Measurements from ENCODE around the gene PTPRM. TPM values are rescaled to one million over a fixed set of nuclear protein-coding genes. Genes with fewer than 3 reads are reported as not detected.

Gene PTPRM
- total RNA-seq, 1 experiment from 2014 or later, result 14.5 TPM

DNA sequence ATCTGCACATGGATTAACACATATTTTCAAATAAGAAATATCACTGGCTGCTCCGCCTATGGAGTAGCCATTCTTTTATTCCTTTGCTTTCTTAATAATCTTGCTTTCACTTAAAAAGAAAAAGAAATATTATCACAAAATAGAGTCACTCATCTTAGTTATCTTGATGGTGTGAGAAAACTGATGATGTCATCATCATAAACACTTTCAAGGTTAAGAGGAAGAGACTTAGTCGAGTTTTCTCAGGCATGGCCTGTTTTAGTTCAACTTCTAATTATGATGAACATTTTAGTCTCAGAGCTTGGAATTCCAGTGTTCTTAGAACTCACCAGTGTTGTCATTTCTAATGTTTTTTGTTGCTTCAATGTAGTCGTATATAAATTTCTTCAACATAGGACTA, 506.1 kb downstream of the PTPRM start:
- H3K79me2 ChIP-seq (ENCODE audit: insufficient read depth, low read length), result no peaks in the 10 kb centered on the region
- no peaks in the 10 kb centered on the region for H4K20me1 ChIP-seq (ENCODE audit: insufficient read depth)
- CTCF ChIA-PET, result no interaction called here
- intact Hi-C loops (cut with micrococcal nuclease), result no loop called here
- no peak overlapping the region for H3K27ac ChIP-seq (ENCODE audit: low read depth, low read length)
- no peak for DNase-seq (ENCODE audit: low read depth, low spot score)
- H2AFZ ChIP-seq (ENCODE audit: low read depth, low read length, poor library complexity, severe bottlenecking), result no peak overlapping the region
- H3K4me2 ChIP-seq (ENCODE audit: low read length), result no peak overlapping the region
- TF ChIP-seq, protein P1, sequence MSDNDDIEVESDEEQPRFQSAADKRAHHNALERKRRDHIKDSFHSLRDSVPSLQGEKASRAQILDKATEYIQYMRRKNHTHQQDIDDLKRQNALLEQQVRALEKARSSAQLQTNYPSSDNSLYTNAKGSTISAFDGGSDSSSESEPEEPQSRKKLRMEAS (IDR thresholded peaks at IDR 0.05), result no peak
- BruUV-seq (replicated peaks), result no TSS peak
- H3K36me3 ChIP-seq (ENCODE audit: control insufficient read depth in 1 of 2, insufficient read depth in 2 of 2, low read length in 2 of 2), result no peaks in the 10 kb centered on the region
- no peaks in the 10 kb centered on the region for H3K4me1 ChIP-seq (ENCODE audit: control insufficient read depth in 1 of 2, insufficient read depth in 2 of 2, low read length in 2 of 2)
- POLR2A ChIA-PET, result no interaction called here
- H3K9me3 ChIP-seq (ENCODE audit: control insufficient read depth in 1 of 2, insufficient read depth in 1 of 2, low read depth in 1 of 2, low read length in 2 of 2), result no peaks in the 10 kb centered on the region
- RAD21 ChIA-PET (ENCODE audit: low non-redundant PET in 1 of 2, low total read pairs in 2 of 2, uncharacterized antibody in 2 of 2, unreplicated experiment in 2 of 2), result no interaction called here
- no peak for ATAC-seq
- H3K27me3 ChIP-seq (ENCODE audit: insufficient read depth, low read length), result no peaks in the 10 kb centered on the region
- H3K9me2 ChIP-seq (ENCODE audit: insufficient read depth), result no peaks in the 10 kb centered on the region
- H3K9ac ChIP-seq (ENCODE audit: low read length), result no peak overlapping the region
- H3K4me3 ChIP-seq (replicated peaks in 1 of 2; ENCODE audit: low read depth in 1 of 2, low read length in 2 of 2), result no peak overlapping the region

DNA sequence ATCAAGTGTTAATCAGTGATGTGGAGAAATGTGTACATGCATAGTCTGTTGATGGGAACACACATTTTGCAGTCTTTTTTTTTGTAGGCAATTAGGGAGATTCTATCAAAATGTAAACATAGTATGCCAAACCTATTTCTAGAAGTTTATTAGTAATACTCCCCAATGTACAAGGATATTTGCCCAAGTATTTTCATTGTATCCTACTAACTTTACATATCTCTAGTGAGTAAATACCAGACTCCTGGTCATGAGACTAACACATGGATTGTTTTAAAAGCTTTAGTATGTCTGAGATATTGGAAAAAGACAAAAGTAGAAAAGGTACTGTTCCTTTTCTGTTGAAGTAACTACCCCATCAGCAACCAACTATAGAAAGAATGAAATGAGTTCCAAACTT, 513.0 kb downstream of the PTPRM start:
- H3K27ac ChIP-seq (ENCODE audit: low read depth, low read length), result no peak overlapping the region
- no peaks in the 10 kb centered on the region for H4K20me1 ChIP-seq (ENCODE audit: insufficient read depth)
- H3K9me3 ChIP-seq (ENCODE audit: control insufficient read depth in 1 of 2, insufficient read depth in 1 of 2, low read depth in 1 of 2, low read length in 2 of 2), result no peaks in the 10 kb centered on the region
- ChIA-PET CTCF (no interaction called here), POLR2A (no interaction called here), RAD21 (ENCODE audit: low non-redundant PET in 1 of 2, low total read pairs in 2 of 2, uncharacterized antibody in 2 of 2, unreplicated experiment in 2 of 2) (no interaction called here)
- intact Hi-C loops (cut with micrococcal nuclease), result loop anchor here (5.0 to 10.0 kb wide), 2 partner anchors 245 to 307 kb away; no protein-coding TSS in a partner anchor
- H3K4me1 ChIP-seq (ENCODE audit: control insufficient read depth in 1 of 2, insufficient read depth in 2 of 2, low read length in 2 of 2), result no peaks in the 10 kb centered on the region
- H2AFZ ChIP-seq (ENCODE audit: low read depth, low read length, poor library complexity, severe bottlenecking), result no peak overlapping the region
- no peak overlapping the region for H3K4me3 ChIP-seq (replicated peaks in 1 of 2; ENCODE audit: low read depth in 1 of 2, low read length in 2 of 2)
- H3K4me2 ChIP-seq (ENCODE audit: low read length), result no peak overlapping the region
- DNase-seq (ENCODE audit: low read depth, low spot score) (no peak), ATAC-seq (no peak)
- no peaks in the 10 kb centered on the region for H3K9me2 ChIP-seq (ENCODE audit: insufficient read depth)
- no peaks in the 10 kb centered on the region for H3K79me2 ChIP-seq (ENCODE audit: insufficient read depth, low read length)
- H3K27me3 ChIP-seq (ENCODE audit: insufficient read depth, low read length), result no peaks in the 10 kb centered on the region
- H3K9ac ChIP-seq (ENCODE audit: low read length), result no peak overlapping the region
- no TSS peak for BruUV-seq (replicated peaks)
- no peaks in the 10 kb centered on the region for H3K36me3 ChIP-seq (ENCODE audit: control insufficient read depth in 1 of 2, insufficient read depth in 2 of 2, low read length in 2 of 2)
- TF ChIP-seq JUND (IDR thresholded peaks at IDR 0.05), result no peak
- no peak for TF ChIP-seq EZH2phosphoT487 (IDR thresholded peaks at IDR 0.05; ENCODE audit: borderline replicate concordance)
- TF ChIP-seq, protein P2, sequence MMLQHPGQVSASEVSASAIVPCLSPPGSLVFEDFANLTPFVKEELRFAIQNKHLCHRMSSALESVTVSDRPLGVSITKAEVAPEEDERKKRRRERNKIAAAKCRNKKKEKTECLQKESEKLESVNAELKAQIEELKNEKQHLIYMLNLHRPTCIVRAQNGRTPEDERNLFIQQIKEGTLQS (IDR thresholded peaks at IDR 0.05), result no peak
- TF ChIP-seq, protein P3, sequence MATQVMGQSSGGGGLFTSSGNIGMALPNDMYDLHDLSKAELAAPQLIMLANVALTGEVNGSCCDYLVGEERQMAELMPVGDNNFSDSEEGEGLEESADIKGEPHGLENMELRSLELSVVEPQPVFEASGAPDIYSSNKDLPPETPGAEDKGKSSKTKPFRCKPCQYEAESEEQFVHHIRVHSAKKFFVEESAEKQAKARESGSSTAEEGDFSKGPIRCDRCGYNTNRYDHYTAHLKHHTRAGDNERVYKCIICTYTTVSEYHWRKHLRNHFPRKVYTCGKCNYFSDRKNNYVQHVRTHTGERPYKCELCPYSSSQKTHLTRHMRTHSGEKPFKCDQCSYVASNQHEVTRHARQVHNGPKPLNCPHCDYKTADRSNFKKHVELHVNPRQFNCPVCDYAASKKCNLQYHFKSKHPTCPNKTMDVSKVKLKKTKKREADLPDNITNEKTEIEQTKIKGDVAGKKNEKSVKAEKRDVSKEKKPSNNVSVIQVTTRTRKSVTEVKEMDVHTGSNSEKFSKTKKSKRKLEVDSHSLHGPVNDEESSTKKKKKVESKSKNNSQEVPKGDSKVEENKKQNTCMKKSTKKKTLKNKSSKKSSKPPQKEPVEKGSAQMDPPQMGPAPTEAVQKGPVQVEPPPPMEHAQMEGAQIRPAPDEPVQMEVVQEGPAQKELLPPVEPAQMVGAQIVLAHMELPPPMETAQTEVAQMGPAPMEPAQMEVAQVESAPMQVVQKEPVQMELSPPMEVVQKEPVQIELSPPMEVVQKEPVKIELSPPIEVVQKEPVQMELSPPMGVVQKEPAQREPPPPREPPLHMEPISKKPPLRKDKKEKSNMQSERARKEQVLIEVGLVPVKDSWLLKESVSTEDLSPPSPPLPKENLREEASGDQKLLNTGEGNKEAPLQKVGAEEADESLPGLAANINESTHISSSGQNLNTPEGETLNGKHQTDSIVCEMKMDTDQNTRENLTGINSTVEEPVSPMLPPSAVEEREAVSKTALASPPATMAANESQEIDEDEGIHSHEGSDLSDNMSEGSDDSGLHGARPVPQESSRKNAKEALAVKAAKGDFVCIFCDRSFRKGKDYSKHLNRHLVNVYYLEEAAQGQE (IDR thresholded peaks at IDR 0.05; ENCODE audit: low read depth), result no peak
- no peak for TF ChIP-seq TCF7L2 (IDR thresholded peaks at IDR 0.05; ENCODE audit: borderline replicate concordance, extremely low read depth, insufficient read depth, insufficient read length)
- no peak for TF ChIP-seq ZFX (IDR thresholded peaks at IDR 0.05)
- no peak for TF ChIP-seq POLR2A (IDR thresholded peaks at IDR 0.05; ENCODE audit: borderline replicate concordance, extremely low read depth, insufficient read depth, insufficient read length)
- TF ChIP-seq ELF1 (IDR thresholded peaks at IDR 0.05; ENCODE audit: borderline replicate concordance, low read depth), result no peak
- no peak for TF ChIP-seq CEBPB (IDR thresholded peaks at IDR 0.05; ENCODE audit: low read depth)
- TF ChIP-seq SP1 (IDR thresholded peaks at IDR 0.05; ENCODE audit: low read depth), result no peak
- TF ChIP-seq YY1 (IDR thresholded peaks at IDR 0.05; ENCODE audit: extremely low read depth, insufficient replicate concordance, low read depth, low read length), result no peak
- TF ChIP-seq, protein P1 (IDR thresholded peaks at IDR 0.05), result no peak
- no peak for TF ChIP-seq ZNF274 (IDR thresholded peaks at IDR 0.05; ENCODE audit: low read depth, low read length)
- TF ChIP-seq, protein P4, sequence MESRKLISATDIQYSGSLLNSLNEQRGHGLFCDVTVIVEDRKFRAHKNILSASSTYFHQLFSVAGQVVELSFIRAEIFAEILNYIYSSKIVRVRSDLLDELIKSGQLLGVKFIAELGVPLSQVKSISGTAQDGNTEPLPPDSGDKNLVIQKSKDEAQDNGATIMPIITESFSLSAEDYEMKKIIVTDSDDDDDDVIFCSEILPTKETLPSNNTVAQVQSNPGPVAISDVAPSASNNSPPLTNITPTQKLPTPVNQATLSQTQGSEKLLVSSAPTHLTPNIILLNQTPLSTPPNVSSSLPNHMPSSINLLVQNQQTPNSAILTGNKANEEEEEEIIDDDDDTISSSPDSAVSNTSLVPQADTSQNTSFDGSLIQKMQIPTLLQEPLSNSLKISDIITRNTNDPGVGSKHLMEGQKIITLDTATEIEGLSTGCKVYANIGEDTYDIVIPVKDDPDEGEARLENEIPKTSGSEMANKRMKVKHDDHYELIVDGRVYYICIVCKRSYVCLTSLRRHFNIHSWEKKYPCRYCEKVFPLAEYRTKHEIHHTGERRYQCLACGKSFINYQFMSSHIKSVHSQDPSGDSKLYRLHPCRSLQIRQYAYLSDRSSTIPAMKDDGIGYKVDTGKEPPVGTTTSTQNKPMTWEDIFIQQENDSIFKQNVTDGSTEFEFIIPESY (IDR thresholded peaks at IDR 0.05; ENCODE audit: extremely low read depth, insufficient replicate concordance, low read length), result no peak
- no peak for TF ChIP-seq RAD21 (IDR thresholded peaks at IDR 0.05; ENCODE audit: low read depth)
- TF ChIP-seq POLR2AphosphoS5 (IDR thresholded peaks at IDR 0.05; ENCODE audit: low read depth, low read length), result no peak

Data from HCT116 (cell line).